ENCODE data around the gene PXT1.

PXT1 gene

GRCh38 chr6:36389353-36389752 is 53.3 kb downstream of the PXT1 start:
- DNase-seq (ENCODE audit: low read depth in 3 of 3) = no peak

DNA sequence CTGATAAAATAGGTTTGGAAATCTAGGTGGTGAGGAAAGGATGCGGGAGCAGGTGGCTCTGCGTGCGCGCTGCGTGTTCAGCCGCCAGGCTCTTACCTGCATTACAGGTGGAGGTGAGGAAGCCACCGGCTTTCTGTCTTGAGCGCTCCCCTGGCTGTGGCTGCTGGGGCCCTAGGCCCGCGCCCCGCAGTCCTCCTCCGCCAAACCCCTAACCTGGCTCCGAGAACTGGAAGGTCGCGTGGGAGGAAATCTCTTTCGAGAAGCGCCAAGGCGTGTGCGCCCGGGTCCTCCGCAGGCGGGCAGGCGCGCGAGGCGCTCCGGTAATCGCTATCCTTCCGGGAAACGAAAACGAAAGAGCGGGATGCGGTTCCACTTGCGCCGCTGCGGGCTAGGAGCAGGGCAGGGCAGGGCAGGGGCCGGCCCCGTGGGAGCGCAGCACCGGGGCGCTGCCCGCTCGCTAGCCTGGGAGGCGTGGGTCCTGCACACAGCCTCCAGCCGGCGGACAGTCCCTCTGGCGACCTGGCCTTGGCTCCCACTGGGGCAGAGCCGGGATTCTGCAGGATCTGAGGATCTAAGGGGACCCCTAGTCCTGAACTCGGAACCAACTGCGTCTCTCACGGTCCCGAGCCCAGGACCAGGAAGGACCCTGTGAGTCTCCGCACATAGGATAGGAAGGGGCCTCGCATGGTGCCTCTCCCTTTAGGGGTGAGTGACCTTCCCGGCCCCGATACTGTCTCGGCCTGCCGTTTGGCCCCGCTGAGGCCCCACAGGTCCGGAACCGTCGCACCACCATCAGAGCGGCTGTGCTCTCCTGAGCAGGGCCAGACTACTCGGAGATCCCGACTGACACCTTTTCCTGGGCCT is 55.0 kb downstream of the PXT1 start, which contains the start of gene ETV7:
ETV7 (minus strand) TSS at position 230 of the 864 bp plus-strand sequence; CDS start at position 102, 128 bp downstream.
- DNase-seq (ENCODE audit: low read depth in 3 of 3) = peak in 2 of 3 experiments; percentile 64 to 66

DNA sequence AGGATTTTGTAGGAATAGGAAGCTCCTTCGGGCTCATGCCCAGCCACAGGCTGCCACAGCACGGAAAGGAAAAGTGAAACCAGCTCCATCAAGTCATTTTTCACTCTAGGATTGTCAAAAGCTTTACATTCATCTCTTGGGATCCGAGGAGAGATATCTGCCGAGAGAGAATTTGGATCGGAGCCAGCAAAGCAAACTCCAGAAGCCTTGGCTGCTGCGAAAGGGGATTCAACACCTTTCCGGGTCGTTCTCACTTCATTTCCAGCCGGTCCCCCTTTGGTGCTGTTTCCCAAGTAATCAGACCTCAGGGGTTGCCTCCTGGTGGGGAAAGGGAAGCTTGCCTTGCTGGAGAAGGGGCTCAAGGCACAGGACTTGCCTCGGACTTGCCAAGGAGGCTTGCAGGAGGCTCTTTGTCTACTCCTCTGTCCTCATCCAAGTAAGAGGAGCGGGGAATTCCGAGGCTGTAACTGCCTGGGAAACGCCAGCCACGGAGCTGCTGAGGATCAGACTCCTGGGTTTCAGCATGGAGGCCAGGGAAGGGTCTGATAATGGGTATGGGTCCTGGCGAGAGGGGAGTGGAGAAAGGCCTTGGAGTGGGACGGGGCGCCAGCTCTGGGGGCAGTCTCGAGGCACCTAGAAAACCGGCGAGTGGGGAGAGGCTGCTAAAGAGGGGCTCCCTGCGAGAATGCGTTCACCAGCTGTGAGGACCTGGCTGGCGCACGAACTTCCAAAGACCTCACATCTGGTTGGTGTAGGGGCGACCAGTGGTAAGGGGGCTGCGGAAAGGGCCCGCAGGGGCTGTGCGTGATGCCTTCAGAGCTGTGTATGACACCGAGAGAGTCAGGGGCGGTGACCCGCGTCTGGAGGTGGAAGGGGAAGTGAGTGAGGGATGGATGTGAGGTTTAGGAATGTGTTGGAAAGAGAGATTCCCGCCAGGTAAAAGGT is 55.9 kb downstream of the PXT1 start:
- DNase-seq (ENCODE audit: low read depth in 3 of 3) = no peak

DNA sequence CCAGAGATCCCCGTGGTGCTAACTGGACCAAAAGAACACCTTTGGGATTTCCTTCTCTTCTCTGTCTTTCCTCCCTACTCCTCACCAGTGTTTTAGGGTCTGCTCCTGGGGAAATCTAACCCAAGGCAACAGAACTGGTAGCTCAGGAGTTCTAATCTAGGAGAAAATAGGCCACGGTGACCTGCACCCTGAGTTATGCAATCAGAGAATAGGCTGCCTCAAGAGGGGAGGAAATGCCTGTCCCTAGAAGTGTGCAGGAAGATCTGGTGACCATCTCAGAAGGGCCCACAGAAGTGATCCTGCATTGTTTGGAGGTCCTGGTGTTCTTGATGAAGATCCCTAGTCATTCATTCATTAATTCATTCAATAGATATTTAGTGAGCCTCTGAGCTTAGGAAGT is 58.6 kb downstream of the PXT1 start:
- no peak for DNase-seq (ENCODE audit: low read depth in 3 of 3)

- DNase-seq (ENCODE audit: low read depth in 3 of 3) = no peak
These were observed 59.0 kb downstream of the PXT1 start for GRCh38 chr6:36383606-36384005.

- DNase-seq (ENCODE audit: low read depth in 3 of 3) = no peak
These were observed 59.7 kb downstream of the PXT1 start for GRCh38 chr6:36382976-36383375.

DNA sequence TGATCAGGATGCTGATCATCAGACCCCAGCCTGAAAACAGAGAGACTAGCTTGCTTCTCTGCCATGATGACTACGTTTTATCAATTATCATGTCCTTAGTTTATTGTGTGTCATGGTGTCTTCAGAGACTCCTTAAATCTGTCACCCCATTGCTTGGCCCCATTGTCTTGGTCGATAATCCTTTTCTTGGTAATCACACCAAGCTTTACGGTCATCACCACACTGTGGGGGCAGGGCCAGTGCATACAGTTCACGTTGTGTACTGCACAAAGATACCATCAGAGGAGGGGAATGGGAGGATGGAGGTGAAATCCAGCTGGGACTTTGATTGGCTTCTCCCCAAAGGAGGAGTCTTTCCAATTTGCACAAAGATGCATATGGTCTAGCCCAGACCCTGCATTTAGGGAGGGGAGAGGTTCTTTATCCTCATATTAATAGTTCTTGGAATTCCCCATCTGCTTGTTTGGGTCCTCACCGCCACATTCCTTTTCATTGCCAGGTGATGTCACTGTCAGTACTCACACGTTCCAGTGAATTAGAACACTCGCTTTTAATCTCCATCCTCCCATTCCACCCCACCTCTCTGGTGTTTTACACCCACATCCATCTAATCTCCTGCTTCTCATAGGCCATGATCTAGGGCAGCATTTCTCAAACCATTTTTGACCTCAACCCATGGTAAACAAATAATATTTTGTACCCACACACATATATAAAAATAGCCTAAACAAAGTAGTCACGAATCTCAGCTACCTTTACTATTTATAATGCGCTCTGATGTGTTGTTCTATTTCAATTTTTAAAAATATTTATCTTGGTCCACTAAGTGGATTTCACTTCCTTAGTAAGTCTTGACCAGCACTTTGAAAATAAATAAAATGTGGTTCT is 60.9 kb downstream of the PXT1 start:
- DNase-seq (ENCODE audit: low read depth in 3 of 3) = no peak

GRCh38 chr6:36380166-36380565 is 62.5 kb downstream of the PXT1 start:
- no peak for DNase-seq (ENCODE audit: low read depth in 3 of 3)

- no peak for DNase-seq (ENCODE audit: low read depth in 3 of 3)
These were observed 63.7 kb downstream of the PXT1 start for GRCh38 chr6:36378936-36379335.

DNA sequence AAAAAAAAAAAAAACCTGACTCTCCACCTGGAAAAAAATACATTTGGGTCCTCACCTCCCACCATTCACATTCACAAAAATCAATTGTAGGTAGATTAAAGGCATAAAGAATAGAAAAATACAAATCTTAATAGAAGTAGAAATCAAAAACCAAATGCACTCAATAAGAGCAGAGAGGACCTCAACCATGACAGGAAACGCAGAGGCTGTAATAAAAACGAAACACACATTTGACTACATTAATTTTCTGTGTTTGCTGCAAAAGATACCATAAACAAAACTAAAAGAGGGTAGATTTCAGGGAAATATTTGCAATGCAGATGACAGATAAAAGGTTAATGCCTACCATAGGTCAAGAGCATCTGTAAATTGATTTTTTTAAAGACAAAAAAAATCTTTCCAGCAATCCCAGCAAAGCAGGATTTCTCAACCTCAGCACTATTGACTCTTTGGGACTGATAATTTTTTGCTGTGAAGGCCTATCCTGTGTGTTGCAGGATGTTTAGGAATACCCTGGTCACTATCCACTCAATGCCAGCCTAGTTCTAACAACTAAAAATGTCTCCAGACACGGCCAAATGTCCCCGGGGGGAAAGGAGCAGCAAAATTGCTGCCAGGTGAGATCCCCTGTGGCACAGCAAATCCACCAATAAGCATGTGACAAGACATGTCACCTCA is 64.3 kb downstream of the PXT1 start:
- DNase-seq (ENCODE audit: low read depth in 3 of 3) = no peak

DNA sequence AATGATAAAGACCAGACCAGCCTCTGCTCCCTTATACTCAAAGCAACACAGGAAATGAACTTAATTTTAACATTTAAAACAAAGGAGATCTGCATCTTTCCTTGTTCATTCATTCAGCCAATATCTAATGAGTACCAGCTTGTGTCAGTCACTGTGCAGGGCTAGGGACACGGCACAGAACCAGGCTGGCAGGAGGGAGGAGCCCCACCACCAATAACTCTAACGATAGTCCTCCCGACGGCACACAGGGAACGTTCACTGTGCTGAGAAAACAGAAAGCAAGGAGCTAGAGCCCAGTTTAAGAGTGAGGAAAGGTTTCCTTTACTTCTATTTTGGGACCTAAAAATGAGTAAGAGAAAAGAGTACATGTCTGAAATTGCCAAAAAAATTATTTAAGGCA is 65.1 kb downstream of the PXT1 start:
- DNase-seq (ENCODE audit: low read depth in 3 of 3) = no peak

DNA sequence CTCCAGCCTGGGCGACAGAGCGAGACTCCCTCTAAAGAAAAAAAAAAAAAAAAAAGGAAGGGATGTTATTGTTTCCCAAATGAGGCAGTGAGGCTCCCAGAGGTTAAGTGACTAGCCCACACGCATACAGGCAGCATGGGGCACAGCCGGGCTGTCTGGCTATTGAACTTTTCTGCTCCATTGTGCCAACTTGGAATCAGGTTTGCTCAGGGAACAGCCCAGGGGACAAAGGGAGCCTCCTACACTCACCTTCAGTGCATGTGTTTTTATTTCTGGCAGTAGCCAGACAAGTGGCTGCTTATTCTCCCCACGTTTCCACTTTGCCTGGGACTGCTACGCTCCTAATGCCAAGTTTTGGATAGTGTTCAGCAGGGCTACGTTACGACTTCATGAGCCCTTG is 65.9 kb downstream of the PXT1 start:
- no peak for DNase-seq (ENCODE audit: low read depth in 3 of 3)

DNA sequence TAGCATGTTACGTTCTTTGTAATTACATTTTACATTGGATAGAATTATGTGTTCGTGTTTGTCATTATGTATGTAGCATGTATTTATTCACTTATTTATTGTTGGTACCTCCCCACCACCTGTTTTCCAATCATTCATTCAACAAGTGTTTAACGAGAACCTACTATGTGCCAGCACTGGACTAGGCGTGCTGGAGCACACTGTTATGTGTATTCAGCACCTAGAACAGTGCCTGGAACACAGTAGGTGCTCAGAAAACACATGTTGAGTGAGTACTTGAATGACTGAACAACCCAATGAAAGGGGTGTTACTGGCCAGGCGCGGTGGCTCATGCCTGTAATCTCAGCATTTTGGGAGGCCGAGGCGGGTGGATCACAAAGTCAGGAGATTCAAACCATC is 66.5 kb downstream of the PXT1 start:
- no peak for DNase-seq (ENCODE audit: low read depth in 3 of 3)

DNA sequence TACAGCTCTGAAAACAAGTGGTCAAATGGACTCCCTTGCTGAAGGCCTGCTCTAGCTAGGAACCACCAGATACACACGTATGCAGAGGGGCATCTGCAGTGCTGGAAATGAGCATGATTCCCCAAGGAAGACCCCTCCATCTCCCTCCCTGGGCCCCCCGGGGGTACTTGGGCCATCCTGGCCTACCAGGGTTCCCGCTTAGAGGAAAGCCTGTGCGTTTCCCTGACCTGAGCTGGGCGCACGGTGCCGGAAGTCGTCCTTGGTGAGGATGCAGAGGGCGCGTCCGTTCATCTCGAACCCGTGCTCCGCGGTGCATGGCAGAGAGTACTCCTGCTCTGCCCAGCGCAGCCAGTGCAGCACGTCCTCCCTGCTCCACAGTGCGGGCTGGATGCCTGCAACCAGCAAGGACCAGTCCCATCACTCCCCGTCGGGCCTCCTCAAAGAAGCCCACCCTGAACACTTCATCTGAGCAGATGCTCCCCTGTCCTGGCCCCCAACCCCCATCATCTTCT is 67.0 kb downstream of the PXT1 start:
- no peak for DNase-seq (ENCODE audit: low read depth in 3 of 3)

GRCh38 chr6:36374972-36375371 is 67.7 kb downstream of the PXT1 start:
- DNase-seq (ENCODE audit: low read depth in 3 of 3) = no peak

GRCh38 chr6:36374194-36374593 is 68.5 kb downstream of the PXT1 start:
- no peak for DNase-seq (ENCODE audit: low read depth in 3 of 3)

DNA sequence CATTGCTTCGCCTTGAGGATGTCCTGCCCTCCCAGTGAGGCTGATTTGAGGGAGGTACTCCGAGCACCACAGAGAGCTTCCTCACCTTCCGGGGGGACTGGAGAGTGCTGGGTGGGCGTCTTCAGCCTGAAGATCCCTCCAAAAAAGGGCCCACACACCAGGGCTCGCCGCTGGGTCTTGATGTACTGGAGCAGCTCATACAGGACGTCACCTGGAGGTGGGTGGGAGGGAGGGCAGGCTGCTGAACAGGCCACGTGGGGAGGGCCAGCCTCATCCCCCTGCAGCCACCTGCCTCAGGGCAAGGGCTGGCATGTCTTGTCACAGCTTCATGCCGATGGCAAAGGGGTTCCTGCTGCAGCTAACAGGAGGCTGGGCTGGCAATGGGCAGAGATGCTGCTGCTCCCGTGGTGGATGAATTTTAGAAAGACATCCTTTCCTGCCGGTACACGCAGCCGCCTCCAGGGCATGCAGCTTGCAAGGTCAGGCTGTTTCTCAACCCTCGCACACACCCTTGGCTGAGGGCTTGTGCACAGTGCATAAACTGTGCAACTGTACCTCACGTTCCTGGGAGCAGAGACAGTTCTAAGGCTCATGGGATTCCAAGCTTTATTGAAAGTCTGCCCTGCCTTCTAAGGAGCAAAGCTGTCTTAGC is 69.2 kb downstream of the PXT1 start:
- no peak for DNase-seq (ENCODE audit: low read depth in 3 of 3)

- no peak for DNase-seq (ENCODE audit: low read depth in 3 of 3)
These were observed 70.6 kb downstream of the PXT1 start for GRCh38 chr6:36372088-36372487.

DNA sequence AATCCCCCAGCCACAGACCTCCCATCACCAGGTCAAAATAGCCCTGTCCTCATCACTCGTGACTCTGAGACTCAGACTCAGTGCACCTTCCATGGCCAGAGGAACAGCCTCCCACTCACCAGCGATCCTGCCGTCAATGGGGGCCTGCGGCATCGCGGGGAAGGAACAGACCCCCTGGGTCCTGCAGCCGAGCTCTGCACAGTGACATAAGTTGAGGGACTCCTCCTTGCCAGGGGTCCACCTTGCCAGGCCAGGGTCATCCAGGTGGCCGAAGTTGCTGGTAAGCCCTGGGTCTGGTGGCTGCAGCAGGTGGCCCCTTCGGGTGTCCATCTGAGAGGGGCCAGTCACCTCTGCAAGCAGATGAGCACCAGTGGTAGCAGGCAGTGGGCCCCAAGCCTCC is 71.4 kb downstream of the PXT1 start:
- DNase-seq (ENCODE audit: low read depth in 3 of 3) = no peak

GRCh38 chr6:36370638-36371037 is 72.0 kb downstream of the PXT1 start:
- DNase-seq (ENCODE audit: low read depth in 3 of 3) = no peak
